ENCODE measurements around the gene KIAA1328.

GRCh38 chr18:37275237-37275741 lies 446.4 kb downstream of the KIAA1328 start:
- TF ChIP-seq CTCF (IDR thresholded peaks at IDR 0.05), result no peak
- no peak for TF ChIP-seq POLR2A (IDR thresholded peaks at IDR 0.05)

All from esophagus squamous epithelium (tissue), 4 donors.